ENCODE data around the gene SRP19. TPM values are rescaled to one million over a fixed set of nuclear protein-coding genes. Genes with fewer than 3 reads are reported as not detected.
"Not testable (repeated sequence)": the region's sequence is repeated elsewhere in the genome, so short reads cannot be mapped to it uniquely, and the experiment has no call there.

Gene SRP19
- total RNA-seq, 1 donor: 84.6 TPM

DNA sequence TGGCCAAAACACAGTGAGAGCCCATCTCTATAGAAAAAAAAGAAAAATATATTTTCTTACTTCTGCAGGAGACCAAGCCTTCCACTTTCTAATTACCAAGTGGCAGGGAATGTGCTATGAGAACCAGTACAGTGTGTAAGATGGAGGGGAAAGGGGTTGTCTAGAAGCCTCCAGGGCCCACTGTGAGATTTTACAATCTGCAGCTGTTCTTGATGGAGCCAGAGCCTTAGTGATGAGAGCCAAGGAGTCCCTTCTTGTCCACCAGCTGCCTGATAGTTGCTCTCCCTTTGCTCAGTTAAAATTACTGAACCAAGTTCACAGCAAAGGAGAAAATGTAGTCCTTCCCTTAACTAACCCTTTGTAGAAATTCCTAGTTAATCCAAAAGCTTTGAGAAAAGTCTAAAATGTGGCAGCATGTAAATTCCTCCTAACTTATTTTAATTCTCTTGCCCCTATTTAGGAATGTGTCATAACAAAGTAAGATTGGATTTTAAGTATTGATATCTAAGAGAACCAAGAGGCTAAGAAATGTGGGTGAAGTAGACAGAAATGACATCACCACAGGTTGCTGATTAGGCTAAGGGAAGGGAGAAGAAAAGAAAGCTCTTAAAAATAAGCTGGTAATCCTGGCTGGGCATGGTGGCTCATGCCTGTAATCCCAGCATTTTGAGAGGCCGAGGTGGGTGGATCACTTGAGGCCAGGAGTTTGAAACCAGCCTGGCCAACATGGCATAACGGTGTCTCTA, 19.3 kb downstream of the SRP19 start:
- TF ChIP-seq, protein P1, sequence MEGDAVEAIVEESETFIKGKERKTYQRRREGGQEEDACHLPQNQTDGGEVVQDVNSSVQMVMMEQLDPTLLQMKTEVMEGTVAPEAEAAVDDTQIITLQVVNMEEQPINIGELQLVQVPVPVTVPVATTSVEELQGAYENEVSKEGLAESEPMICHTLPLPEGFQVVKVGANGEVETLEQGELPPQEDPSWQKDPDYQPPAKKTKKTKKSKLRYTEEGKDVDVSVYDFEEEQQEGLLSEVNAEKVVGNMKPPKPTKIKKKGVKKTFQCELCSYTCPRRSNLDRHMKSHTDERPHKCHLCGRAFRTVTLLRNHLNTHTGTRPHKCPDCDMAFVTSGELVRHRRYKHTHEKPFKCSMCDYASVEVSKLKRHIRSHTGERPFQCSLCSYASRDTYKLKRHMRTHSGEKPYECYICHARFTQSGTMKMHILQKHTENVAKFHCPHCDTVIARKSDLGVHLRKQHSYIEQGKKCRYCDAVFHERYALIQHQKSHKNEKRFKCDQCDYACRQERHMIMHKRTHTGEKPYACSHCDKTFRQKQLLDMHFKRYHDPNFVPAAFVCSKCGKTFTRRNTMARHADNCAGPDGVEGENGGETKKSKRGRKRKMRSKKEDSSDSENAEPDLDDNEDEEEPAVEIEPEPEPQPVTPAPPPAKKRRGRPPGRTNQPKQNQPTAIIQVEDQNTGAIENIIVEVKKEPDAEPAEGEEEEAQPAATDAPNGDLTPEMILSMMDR (IDR thresholded peaks at IDR 0.05; ENCODE audit: insufficient read depth, low read depth, low read length): no peak
- no peak for DNase-seq (ENCODE audit: low read depth)
- H3K4me3 ChIP-seq (ENCODE audit: low read depth, low read length): no peak overlapping the region

DNA sequence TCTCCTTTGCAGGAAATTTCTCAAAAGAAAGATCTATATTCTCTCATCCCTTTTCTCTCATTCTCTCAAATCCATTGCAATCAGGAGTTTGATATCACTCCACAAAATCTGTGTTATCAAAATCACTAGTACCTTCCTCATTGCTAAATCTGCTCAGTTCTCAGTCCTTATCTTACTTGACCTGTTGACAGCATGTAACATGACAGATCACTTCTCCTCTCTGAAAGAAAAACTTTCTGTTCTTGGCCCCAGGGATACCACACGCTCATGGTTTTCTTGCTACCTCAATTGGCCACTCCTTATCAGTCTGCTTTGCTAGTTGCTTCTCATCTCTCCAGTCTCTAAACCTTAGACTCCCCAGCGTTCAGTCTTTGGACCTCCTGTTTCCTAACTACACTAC, 22.1 kb downstream of the SRP19 start:
- no peak overlapping the region for H3K4me3 ChIP-seq (ENCODE audit: low read depth, low read length)
- TF ChIP-seq, protein P1 (IDR thresholded peaks at IDR 0.05; ENCODE audit: insufficient read depth, low read depth, low read length): no peak
- DNase-seq (ENCODE audit: low read depth): no peak

DNA sequence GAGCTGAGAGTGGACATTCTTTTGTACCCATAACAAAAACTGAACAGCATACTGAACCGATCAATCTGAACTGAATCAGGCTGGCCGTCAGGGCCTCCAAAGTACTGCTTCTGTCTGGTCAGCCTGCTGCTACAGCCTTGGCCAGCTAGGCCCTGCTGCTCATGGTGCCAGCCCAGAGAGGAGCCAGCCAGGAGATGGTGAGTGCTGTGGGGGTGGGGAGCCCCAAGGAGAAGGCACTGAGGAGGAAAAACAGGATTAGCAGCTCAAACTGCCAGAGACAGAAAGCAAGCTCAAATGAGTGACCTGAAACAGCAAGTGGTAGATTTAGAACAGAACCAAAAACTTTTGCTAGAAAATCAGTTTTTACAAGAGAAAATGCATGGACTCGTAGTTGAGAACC, 23.9 kb downstream of the SRP19 start:
- TF ChIP-seq, protein P1 (IDR thresholded peaks at IDR 0.05; ENCODE audit: insufficient read depth, low read depth, low read length): no peak
- H3K4me3 ChIP-seq (ENCODE audit: low read depth, low read length): no peak overlapping the region
- no peak for DNase-seq (ENCODE audit: low read depth)

DNA sequence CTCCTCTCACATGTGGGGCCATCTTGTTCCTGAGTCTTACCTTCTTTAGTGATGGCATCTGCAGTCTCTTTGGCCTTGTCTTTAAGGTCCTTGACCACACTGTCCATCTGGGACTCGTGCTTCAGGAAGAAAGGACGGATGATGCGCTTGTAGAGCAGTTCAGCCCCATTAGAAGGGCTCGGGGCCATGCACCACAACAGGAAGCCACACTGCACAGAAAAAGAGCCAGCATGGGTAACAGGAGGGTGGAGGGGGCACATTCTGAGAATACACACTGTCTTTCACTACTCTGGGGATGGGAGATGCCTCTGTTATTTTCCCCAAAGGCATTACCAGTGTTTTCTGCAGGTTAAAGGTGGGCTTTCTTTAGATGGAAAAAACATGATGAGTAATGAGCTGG, 25.9 kb downstream of the SRP19 start:
- TF ChIP-seq, protein P1 (IDR thresholded peaks at IDR 0.05; ENCODE audit: insufficient read depth, low read depth, low read length): no peak
- DNase-seq (ENCODE audit: low read depth): no peak
- H3K4me3 ChIP-seq (ENCODE audit: low read depth, low read length): no peak overlapping the region

DNA sequence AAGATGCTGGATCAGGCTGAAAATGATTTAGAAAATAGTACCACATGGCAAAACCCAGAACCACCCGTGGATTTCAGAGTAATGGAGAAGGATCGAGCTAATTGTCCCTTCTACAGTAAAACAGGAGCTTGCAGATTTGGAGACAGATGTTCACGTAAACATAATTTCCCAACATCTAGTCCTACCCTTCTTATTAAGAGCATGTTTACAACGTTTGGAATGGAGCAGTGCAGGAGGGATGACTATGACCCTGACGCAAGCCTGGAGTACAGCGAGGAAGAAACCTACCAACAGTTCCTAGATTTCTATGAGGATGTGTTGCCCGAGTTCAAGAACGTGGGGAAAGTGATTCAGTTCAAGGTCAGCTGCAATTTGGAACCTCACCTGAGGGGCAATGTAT, 31.0 kb downstream of the SRP19 start:
- DNase-seq (ENCODE audit: low read depth); H3K4me3 ChIP-seq (ENCODE audit: low read depth, low read length): not testable (repeated sequence)

DNA sequence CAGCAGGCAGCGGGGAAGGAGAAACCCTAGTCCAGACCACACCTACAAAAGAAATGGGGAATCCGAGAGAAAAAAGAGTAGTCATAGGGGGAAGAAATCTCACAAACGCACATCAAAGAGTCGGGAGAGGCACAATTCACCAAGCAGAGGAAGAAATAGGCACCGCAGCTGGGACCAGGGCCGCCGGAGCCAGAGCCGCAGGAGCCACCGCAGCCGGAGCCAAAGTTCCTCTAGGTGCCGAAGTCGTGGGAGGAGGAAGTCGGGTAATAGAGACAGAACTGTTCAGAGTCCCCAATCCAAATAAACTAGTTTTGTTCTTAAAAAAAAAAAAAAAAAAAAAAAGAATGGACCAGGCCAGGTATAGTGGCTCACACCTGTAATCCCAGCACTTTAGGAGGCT, 31.7 kb downstream of the SRP19 start:
- TF ChIP-seq, protein P1 (IDR thresholded peaks at IDR 0.05; ENCODE audit: insufficient read depth, low read depth, low read length): no peak
- H3K4me3 ChIP-seq (ENCODE audit: low read depth, low read length): no peak overlapping the region
- no peak for DNase-seq (ENCODE audit: low read depth)

DNA sequence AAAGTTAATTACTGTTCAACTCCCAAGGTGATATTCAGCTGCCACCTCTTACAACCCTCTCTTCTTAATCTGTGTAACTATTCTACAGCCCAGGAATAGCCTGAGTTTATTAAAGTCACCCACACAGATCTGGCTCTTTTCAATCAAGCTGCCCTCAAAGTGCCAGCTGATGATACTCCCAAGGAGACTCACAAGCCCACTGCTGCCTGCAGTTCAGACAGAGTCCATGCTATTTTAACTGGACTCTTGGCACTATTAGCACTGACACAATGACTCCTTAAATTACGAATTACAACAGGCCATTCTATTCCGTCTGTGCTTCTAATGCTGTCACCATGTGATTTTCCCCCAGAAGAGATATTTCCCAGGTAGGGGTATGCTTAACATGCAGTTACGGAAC, 34.6 kb downstream of the SRP19 start:
- DNase-seq (ENCODE audit: low read depth): no peak
- TF ChIP-seq, protein P1 (IDR thresholded peaks at IDR 0.05; ENCODE audit: insufficient read depth, low read depth, low read length): no peak

More for the DNA sequence above, 34.6 kb downstream of the SRP19 start:
- no peak overlapping the region for H3K4me3 ChIP-seq (ENCODE audit: low read depth, low read length)

Data from fibroblast of villous mesenchyme (primary cell).